GM23248 (cell line): ENCODE measurements around the gene ABR.

ENCODE experiments used
- EZH2 ChIP-seq: fragments of 200-600 bp; sonication (generic); IDR thresholded peaks from 2 replicates; pipeline ENCODE4 v1.6.1; 2018; ENCODE audit warnings: antibody characterized with exemption, mild to moderate bottlenecking; ENCODE audit not compliant: insufficient read depth, poor library complexity, severe bottlenecking
- EZH2phosphoT487 ChIP-seq: fragments of 200-600 bp; sonication (generic); IDR thresholded peaks from 2 replicates; pipeline ENCODE4 v1.6.1; 2018; ENCODE audit warnings: antibody characterized with exemption, moderate library complexity, mild to moderate bottlenecking, low read depth; ENCODE audit not compliant: insufficient read depth

- TF ChIP-seq EZH2phosphoT487 (no peak), EZH2 (no peak)
Measured at GRCh38 chr17:1095853-1096173, 84.0 kb downstream of the ABR start.
